ENCODE measurements around the gene RNF148.

Gene RNF148

GRCh38 chr7:122702872-122703510 lies at the start of gene RNF148:
Gene RNF148 (minus strand): TSS chr7:122702922. CDS start chr7:122702750, 172 bp downstream.
- no peak within 1 kb of the TSS for H3K27ac ChIP-seq
- TF ChIP-seq CTCF (IDR thresholded peaks at IDR 0.05) (no peak), ZFX (IDR thresholded peaks at IDR 0.05; ENCODE audit: borderline replicate concordance) (no peak)

- H3K27ac ChIP-seq, result no peak overlapping the region
- TF ChIP-seq ZFX (IDR thresholded peaks at IDR 0.05; ENCODE audit: borderline replicate concordance), result no peak
- no peak for TF ChIP-seq CTCF (IDR thresholded peaks at IDR 0.05)
Observed at GRCh38 chr7:122750389-122750788, 47.7 kb upstream of the RNF148 start.

- TF ChIP-seq ZFX (IDR thresholded peaks at IDR 0.05; ENCODE audit: borderline replicate concordance), result no peak
- no peak for TF ChIP-seq CTCF (IDR thresholded peaks at IDR 0.05)
- H3K27ac ChIP-seq, result no peak overlapping the region
Observed at GRCh38 chr7:122748195-122748594, 45.5 kb upstream of the RNF148 start.

GRCh38 chr7:122746948-122747347 lies 44.2 kb upstream of the RNF148 start:
- H3K27ac ChIP-seq, result no peak overlapping the region
- no peak for TF ChIP-seq CTCF (IDR thresholded peaks at IDR 0.05)
- TF ChIP-seq ZFX (IDR thresholded peaks at IDR 0.05; ENCODE audit: borderline replicate concordance), result no peak

- TF ChIP-seq ZFX (IDR thresholded peaks at IDR 0.05; ENCODE audit: borderline replicate concordance), result no peak
- no peak for TF ChIP-seq CTCF (IDR thresholded peaks at IDR 0.05)
- H3K27ac ChIP-seq, result no peak overlapping the region
Observed at GRCh38 chr7:122743211-122743610, 40.5 kb upstream of the RNF148 start.

GRCh38 chr7:122738947-122739346 lies 36.2 kb upstream of the RNF148 start:
- H3K27ac ChIP-seq, result no peak overlapping the region
- TF ChIP-seq CTCF (IDR thresholded peaks at IDR 0.05) (no peak), ZFX (IDR thresholded peaks at IDR 0.05; ENCODE audit: borderline replicate concordance) (no peak)

GRCh38 chr7:122736183-122736582 lies 33.5 kb upstream of the RNF148 start:
- TF ChIP-seq CTCF (IDR thresholded peaks at IDR 0.05) (no peak), ZFX (IDR thresholded peaks at IDR 0.05; ENCODE audit: borderline replicate concordance) (no peak)
- H3K27ac ChIP-seq, result no peak overlapping the region
